HG03521 (cell line): ENCODE results near the gene CD247.
"Not testable (repeated sequence)": the region's sequence is repeated elsewhere in the genome, so short reads cannot be mapped to it uniquely, and the experiment has no call there.

Experiments
- ATAC-seq: cut with Tn5 transposase; IDR thresholded peaks from one replicate; pipeline ENCODE4 v1.9.1; 2021; ENCODE audit warnings: mild to moderate bottlenecking, moderate library complexity; ENCODE audit not compliant: unreplicated experiment

Gene CD247

DNA sequence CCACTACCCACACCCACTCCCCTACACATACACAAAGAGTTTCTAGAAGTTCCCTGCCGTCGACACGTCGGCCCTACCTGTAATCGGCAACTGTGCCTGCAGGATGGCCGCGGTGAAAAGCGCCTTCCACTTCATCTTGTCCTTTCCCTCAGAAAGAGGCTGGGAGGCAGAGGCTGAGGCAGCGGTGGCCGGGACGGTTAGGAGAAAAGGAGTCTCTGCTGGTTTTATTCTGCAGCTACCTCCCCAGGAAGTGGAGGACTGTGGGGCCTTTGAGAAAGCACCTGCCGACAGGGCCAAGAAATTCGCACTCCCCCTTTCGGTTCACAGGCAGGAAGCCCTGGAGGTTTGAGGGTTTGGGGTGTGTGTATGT lies at the start of gene CD247:
CD247 (minus strand) TSS at position 199 of the 370 bp plus-strand sequence; CDS start at position 135, 64 bp downstream.
- ATAC-seq, result no peak

GRCh38 chr1:167567663-167568062 lies 49.3 kb upstream of the CD247 start:
- ATAC-seq, result no peak

GRCh38 chr1:167566766-167567165 lies 48.4 kb upstream of the CD247 start:
- no peak for ATAC-seq

DNA sequence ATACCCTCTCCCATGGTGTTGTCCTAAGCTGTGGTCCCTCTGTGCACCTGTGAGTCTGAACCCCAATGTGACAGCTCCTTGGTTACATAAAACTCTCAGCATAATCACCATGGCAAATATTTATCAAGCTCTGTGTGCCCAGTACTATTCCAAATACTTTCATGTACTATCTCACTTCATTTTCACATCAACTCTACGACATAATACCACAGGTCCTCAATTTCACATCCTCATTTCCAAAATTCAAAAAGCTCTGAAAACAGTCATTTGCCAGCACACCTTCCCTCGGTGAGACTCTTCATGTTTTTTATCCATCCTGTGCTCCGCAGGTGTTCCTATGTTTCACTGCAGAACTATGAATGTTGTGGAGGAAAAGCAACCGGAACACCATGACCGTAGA lies 47.6 kb upstream of the CD247 start:
- ATAC-seq, result no peak

DNA sequence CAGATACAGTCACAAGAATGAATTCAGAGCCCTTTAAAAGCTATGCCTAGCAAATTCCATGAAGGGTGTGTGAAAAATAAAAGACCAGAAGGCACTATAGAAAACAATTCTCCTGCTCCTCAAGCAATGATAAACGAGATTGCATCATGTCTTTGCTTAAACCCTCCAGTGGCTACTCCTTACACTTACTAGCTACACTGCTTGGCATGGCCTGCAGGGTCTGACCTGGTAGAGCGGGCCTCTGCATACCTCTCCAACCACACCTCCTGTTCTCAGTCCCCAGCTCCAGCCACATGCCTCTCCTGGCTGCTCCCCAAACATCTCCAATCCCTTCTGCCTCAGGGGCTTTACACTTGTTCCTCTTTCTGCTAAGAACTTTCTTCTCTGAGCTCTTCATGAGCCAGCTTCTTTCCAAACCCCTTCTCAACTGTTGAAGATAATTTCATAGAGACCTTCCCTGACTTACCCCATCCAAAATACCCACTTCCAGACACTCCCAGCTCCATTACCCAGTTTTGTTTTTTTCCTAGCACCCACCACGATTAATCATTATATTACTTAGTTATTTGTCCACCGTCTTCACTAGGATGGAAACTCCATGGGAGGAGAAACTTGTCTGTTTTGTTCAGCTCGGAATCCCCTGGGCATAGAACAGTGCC lies 46.4 kb upstream of the CD247 start:
- ATAC-seq, result no peak

GRCh38 chr1:167563579-167564246 lies 45.4 kb upstream of the CD247 start:
- ATAC-seq, result no peak

- ATAC-seq, result no peak
Measured at GRCh38 chr1:167562702-167563101, 44.4 kb upstream of the CD247 start.

DNA sequence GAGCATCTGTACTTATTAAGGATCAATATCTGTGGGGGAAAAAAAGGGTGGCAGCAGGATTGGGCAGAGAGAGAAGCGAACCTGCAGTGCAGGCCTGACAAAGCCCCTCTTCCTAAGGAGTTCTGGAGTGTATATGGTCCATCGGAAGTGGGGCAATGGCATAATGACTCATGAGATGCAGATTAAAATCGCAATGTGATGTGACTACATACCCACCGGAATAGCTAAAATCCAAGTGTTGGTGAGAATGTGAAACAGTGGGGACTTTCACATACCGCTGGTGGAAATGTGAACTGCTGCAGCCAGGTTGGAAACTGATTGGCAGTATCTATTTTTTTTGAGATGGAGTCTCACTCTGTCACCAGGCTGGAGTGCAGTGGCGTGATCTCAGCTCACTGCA lies 43.4 kb upstream of the CD247 start:
- no peak for ATAC-seq

DNA sequence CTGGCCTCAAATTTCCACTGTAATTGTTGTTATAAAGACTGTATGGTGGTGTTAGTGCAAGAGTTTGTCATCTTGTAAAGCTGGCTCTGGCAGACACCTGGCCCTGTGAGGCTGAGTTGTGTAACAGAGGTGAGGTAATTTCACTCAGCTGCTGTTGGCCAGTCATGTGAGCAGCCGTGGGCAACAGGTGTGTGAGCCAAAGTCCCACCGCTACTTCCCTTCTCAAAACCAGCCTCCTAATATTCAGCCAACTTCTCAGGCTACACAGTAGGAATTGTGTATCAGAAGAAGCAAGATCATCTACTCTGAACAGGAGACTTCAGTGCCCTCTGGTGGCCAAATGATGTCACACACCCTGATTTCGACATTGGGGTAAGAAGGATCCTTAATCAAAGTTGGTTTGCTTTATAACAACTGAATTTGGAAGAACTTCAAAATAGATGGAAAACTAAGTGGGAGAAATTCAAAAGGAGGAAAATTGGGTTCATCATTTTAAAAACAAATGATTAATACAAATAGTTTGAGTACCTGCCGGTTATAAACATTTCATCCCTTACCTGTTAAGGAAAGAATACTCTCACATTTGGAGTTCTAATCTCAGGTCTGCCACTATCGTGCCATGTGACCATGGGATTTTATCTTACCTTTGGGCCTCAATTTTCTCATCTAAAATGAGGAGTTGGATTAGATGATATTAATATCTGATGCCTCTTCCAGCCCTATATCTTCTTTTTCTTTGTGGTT lies 37.8 kb upstream of the CD247 start:
- ATAC-seq, result no peak

- not testable (repeated sequence) for ATAC-seq
Measured at GRCh38 chr1:167555072-167555471, 36.7 kb upstream of the CD247 start.

- no peak for ATAC-seq
Measured at GRCh38 chr1:167554028-167554779, 35.9 kb upstream of the CD247 start.

DNA sequence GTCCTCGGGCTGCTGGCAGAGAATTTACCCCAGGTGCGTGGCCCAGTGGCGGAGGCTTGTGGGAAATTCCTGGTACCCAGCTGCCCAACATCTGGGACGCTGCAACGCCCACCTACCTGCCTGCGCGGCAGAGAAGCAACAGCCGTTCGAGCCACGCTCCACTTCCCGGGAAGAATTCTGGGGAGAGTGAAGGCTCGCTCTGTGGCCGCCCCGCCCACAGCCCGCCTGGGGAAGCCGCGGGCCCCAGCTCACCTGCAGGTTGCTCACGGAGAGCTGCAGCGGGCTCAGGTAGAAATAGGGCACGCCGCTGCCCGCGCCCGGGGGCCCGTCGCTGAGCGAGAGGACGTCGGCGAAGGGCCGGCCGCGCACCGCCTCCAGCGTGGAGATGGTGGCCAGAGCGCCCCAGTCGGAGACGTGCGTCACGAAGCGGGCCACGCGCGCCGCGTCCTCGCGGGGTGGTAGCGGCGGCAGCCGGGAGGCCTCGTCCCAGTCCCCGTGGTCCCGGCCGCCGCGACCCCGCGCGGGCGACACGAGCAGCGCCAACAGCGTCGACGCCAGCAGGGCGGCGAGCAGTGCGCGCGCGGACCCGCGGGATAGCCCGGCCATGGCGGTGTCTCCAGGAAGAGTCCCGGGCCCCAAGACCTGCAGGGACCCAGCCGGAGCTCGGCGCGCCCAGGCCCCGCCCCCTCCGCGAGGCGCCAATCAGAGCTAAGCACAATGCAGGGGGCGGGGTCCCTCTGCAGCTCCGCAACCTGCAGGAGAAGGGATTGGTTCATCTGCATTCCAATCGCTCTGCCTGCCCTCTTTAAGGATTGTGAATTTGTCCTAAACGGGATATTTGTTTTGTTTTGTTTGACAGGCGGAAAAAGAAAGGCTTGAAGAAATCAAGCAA lies 35.1 kb upstream of the CD247 start, which contains the start of gene CREG1:
CREG1 (minus strand) TSS at position 627 of the 892 bp plus-strand sequence.
- peak; percentile 98 for ATAC-seq

GRCh38 chr1:167551362-167551761 lies 33.0 kb upstream of the CD247 start:
- ATAC-seq, result no peak

GRCh38 chr1:167548059-167548932 lies 30.0 kb upstream of the CD247 start:
- no peak for ATAC-seq

DNA sequence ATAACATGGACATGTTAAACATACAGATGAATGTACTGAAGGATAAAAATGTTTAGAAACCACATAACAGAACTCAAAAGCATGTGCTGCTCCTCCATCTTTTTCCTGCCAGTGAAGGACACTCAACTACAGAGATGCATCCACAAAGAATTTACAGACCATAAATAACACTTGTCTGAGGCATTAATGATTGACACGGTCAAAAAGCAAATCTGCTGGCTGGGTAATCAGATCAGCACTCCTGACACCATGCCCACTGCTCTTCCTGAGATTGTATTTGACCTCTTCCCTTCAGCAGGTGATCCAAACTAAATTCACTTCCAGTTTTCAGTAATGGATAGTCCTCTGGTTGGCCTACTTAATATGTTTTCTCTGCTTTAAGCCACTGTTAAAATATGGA lies 28.6 kb upstream of the CD247 start:
- ATAC-seq, result no peak

- ATAC-seq, result no peak
Measured at GRCh38 chr1:167545349-167545748, 27.0 kb upstream of the CD247 start.

GRCh38 chr1:167544447-167545093 lies 26.2 kb upstream of the CD247 start:
- no peak for ATAC-seq

GRCh38 chr1:167543199-167543990 lies 25.1 kb upstream of the CD247 start:
- ATAC-seq, result no peak
